ENCODE measurements around the gene IFT81. TPM values are rescaled to one million over a fixed set of nuclear protein-coding genes. Genes with fewer than 3 reads are reported as not detected.
"Not testable (repeated sequence)": the region's sequence is repeated elsewhere in the genome, so short reads cannot be mapped to it uniquely, and the experiment has no call there.

The IFT81 gene
- total RNA-seq, 1 donor from 2014 or later, result 10.2 TPM

GRCh38 chr12:110109037-110109836, 14.9 kb upstream of the IFT81 start:
- peak; percentile 38 for DNase-seq

- DNase-seq, result no peak
Observed at GRCh38 chr12:110109837-110110535, 14.2 kb upstream of the IFT81 start.

- DNase-seq, result no peak
Observed at GRCh38 chr12:110111476-110112334, 12.5 kb upstream of the IFT81 start.

- DNase-seq, result no peak
Observed at GRCh38 chr12:110112335-110112660, 11.9 kb upstream of the IFT81 start.

GRCh38 chr12:110114528-110114937, 9.6 kb upstream of the IFT81 start:
- DNase-seq, result no peak

GRCh38 chr12:110115675-110116074, 8.5 kb upstream of the IFT81 start:
- no peak for DNase-seq

- DNase-seq, result no peak
Observed at GRCh38 chr12:110116623-110117022, 7.5 kb upstream of the IFT81 start.

- not testable (repeated sequence) for DNase-seq
Observed at GRCh38 chr12:110117210-110117609, 6.9 kb upstream of the IFT81 start.

- DNase-seq, result peak; percentile 31
Observed at GRCh38 chr12:110117956-110118685, 6.0 kb upstream of the IFT81 start.

- DNase-seq, result no peak
Observed at GRCh38 chr12:110122929-110123328, 1.2 kb upstream of the IFT81 start.

- no peak for DNase-seq
Observed at GRCh38 chr12:110123919-110124268, 263 bp upstream of the IFT81 start.

GRCh38 chr12:110126557-110126956, 2.4 kb downstream of the IFT81 start:
- no peak for DNase-seq

- no peak for DNase-seq
Observed at GRCh38 chr12:110134691-110135411, 10.7 kb downstream of the IFT81 start.

GRCh38 chr12:110135806-110136205, 11.6 kb downstream of the IFT81 start:
- no peak for DNase-seq

GRCh38 chr12:110137786-110138185, 13.6 kb downstream of the IFT81 start:
- DNase-seq, result no peak

GRCh38 chr12:110141389-110141788, 17.2 kb downstream of the IFT81 start:
- DNase-seq, result no peak

- DNase-seq, result no peak
Observed at GRCh38 chr12:110146986-110147385, 22.8 kb downstream of the IFT81 start.

- no peak for DNase-seq
Observed at GRCh38 chr12:110149086-110149660, 25.0 kb downstream of the IFT81 start.

GRCh38 chr12:110156766-110157165, 32.6 kb downstream of the IFT81 start:
- no peak for DNase-seq

GRCh38 chr12:110157539-110157938, 33.4 kb downstream of the IFT81 start:
- no peak for DNase-seq

- no peak for DNase-seq
Observed at GRCh38 chr12:110159671-110160245, 35.6 kb downstream of the IFT81 start.

Measured in dermis blood vessel endothelial cell (primary cell).